ENCODE results near the gene ASCC3.
"Not testable (repeated sequence)": the region's sequence is repeated elsewhere in the genome, so short reads cannot be mapped to it uniquely, and the experiment has no call there.

Gene ASCC3

GRCh38 chr6:100641147-100641546 is 240.0 kb downstream of the ASCC3 start:
- not testable (repeated sequence) for DNase-seq

DNA sequence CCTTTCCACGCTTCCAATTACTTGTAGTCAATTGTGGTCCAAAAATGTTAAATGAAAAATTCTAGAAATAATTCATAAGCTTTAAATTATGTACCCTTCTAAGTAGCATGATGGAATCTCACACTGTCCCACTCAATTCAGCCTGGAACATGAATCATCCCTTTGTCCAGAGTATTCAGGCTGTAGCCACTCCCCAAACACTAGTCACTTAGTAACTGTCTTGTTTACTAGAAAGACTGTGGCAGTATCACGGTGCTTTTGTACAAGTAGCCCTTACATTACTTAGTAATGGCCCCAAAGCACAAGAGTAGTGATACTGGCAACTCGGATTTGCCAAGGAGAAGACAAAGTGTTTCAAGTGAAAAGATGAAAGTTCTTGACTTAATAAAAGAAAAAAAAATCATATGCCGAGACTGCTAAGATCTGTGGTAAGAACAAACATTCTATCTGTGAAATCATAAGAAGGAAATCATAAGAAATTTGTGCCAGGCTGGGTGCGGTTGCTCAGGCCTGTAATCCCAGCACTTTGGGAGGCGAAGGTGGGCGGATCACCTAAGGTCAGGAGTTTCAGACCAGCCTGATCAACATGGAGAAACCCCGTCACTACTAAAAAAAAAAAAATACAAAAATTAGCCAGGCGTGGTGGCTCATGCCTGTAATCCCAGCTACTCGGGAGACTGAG is 247.9 kb downstream of the ASCC3 start:
- DNase-seq = no peak

DNA sequence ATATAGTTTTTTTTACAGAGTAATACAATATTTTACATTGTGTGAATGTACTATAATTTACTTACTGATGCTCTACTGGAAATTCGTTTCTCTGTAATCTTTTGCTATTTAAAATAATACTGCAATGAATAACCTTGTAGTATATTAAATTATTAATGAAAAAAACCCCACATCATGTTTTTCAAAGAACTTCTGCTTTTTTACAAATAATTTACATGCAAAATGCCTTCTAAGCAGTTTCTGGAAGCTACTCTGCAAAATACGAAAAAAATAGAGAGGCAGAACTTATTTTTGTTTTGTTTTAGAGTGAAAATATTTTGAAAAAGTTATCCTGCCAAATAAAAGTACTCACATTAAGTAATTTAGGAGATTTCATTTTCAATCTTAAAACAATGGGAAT is 250.6 kb downstream of the ASCC3 start:
- DNase-seq = no peak

GRCh38 chr6:100627911-100628758 is 253.0 kb downstream of the ASCC3 start:
- no peak for DNase-seq

GRCh38 chr6:100626721-100627120 is 254.4 kb downstream of the ASCC3 start:
- DNase-seq = no peak

DNA sequence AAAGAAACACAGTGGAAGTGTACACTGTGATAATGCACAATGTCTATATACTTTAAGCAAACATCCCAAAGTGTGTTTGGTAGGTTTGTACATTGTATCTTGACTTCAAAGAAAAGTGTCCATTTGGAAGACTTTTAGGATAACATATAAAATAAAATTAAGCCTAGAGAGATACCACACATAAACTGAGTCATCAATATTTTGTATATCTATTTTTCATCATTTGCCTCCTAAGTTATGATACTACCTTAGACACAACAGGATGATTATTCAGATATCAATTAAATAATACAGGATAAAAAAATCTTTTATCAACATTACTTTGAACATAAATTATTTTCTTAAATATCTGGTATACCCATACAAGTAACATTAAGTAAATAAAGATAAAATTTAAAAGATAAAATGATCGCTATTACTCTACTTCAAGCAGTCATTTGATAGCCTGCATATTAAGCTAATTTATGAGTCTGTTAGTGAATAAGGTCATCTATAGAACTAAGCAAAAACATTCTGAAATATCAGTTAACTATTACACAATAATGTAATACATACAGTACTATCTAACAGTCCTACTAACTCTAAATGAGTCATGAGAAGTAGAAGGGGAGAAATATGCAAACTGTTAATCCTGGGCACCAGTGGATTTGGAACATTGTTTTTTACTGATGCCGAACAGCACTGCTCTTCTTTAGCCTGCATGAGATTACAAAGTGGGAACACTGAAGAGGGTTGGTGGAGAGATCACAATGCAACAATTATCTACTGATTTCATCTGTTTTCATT is 258.0 kb downstream of the ASCC3 start:
- DNase-seq = no peak

- DNase-seq = no peak
Measured at GRCh38 chr6:100620085-100620840, 260.9 kb downstream of the ASCC3 start.

DNA sequence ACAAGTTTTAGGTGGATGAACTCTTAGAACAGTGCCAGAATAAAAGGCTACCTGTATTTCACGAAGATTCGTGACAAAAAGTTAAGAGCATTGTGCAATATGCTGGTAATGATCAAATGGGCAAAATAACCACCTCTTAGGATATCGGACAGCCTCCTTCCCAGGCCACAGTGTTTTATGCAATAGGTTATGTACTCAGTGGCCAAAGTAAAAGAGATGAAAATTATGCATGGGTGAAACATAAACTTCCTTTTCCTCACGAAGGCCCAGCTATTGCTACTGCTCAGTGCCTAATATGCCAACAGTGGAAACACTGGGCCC is 262.8 kb downstream of the ASCC3 start:
- DNase-seq = no peak

- DNase-seq = no peak
Measured at GRCh38 chr6:100617633-100618350, 263.3 kb downstream of the ASCC3 start.

GRCh38 chr6:100614933-100615332 is 266.2 kb downstream of the ASCC3 start:
- no peak for DNase-seq

GRCh38 chr6:100614386-100614785 is 266.7 kb downstream of the ASCC3 start:
- no peak for DNase-seq

DNA sequence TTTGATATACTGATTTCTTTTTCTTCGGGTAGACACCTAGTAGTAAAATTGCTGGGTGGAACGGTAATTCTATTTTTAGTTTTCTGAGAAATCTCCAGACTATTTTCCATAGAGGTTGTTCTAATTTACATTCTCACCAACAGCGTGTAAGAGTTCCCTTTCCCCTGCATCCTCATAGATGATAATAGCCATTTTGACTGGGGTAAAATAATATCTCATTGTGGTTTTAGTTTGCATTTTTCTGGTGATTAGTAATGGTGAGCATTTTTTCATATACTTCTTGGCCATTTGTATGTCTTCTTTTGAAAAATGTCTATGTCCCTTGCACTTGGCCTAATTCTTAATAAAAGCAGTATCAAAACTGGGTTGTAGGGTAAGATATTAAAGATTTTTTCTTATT is 267.5 kb downstream of the ASCC3 start:
- no peak for DNase-seq

GRCh38 chr6:100612094-100612493 is 269.0 kb downstream of the ASCC3 start:
- no peak for DNase-seq

DNA sequence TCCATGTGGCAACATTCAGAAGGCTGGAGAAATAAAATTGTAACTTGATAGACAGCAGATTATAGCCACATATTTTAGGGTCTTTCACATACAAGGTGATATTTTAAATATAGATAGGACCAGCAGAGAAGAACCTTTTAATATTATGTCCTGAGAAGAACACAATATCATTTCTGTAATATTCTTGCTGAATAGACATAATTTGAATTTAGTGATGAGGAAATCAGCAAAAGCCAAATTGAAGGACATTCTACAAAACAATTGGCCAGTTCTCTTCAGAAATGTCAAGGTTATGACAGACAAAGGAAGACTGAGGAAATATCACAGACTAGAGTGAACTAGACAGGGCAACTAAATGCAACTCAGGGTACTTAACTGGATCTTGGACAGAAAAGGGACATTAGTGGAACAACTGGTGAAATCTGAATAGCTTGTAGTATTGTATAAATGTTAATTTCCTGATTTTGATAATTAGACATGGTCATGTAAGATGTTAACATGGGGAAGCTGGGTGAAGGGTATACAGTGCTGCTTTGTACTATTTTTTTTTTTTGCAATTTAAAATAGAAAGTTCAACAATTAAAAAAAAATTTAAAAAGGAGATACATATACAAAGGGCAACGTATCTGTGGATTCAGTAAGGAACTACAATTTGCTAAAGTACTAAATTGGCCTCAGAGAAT is 281.9 kb downstream of the ASCC3 start:
- no peak for DNase-seq

- DNase-seq = no peak
Measured at GRCh38 chr6:100595456-100595855, 285.7 kb downstream of the ASCC3 start.

- no peak for DNase-seq
Measured at GRCh38 chr6:100593522-100593921, 287.6 kb downstream of the ASCC3 start.

DNA sequence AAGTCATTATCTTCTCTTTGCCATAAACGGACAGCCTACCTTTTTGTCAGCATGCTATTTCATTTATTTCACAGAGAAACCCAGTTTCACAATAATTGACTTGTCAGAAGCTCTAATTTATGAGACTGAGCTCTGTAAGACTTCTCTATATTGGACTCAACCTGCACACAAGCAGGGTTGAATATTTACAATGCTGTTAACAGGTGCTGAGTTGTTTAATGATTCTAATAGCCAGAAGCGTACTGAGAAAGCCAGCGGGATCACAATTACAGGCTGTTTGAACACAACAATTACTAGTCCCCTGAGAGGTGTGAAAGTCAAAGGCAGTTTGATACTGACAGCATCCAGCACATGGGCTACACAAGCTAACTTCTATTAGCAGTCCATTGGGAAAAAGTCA is 288.2 kb downstream of the ASCC3 start:
- no peak for DNase-seq

DNA sequence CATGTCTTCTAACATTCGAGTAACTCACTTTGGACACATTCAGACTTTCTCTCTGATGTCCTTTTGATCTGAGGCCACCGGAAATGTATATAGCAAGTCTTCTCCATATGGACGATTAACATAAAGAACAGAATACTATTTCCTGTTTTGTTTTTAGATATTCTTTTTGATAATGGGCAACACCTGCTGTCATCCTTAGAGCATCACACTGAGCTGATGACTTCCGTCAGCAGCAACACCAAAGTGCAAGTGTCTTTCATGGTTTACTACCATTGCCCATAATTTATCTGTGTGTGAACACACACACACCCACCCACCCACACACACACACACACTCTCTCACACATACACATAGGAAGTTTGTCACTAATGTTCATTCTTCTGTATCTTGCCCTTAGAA is 303.7 kb downstream of the ASCC3 start:
- no peak for DNase-seq

DNA sequence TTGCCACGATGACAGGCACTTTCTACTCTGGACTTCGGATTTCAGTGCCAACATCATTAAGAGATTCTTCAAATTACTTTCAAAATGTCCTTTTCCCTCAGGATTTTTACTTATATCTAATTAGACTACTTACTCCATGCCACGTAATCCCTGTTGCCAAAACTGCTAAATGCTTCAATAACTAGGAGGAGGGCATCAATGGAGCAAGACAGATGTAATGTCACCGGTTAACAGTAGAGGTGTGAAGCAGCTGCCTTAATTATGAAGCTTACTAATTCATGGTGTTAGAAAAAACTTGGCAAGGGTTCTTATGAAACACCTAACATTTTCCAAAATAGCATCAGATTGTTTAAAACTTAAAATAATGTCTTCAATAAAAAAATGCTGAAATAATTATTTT is 305.2 kb downstream of the ASCC3 start:
- no peak for DNase-seq

- DNase-seq = no peak
Measured at GRCh38 chr6:100574836-100575235, 306.3 kb downstream of the ASCC3 start.

GRCh38 chr6:100573166-100573565 is 308.0 kb downstream of the ASCC3 start:
- DNase-seq = no peak

- no peak for DNase-seq
Measured at GRCh38 chr6:100568255-100568654, 312.9 kb downstream of the ASCC3 start.

Measured in activated naive CD4-positive, alpha-beta T cell treated with Interleukin-2 at 50 U/mL for 16 hours (primary cell).